SK-N-SH (cell line): ENCODE measurements around the gene MACROD1.

Experiments used
- EZH2phosphoT487 ChIP-seq: fragments of 200-600 bp; sonication (generic); IDR thresholded peaks from 2 replicates; pipeline ENCODE4 v1.6.1; 2017; ENCODE audit warnings: low read depth, mixed run types, mild to moderate bottlenecking, antibody characterized with exemption, moderate library complexity, borderline replicate concordance
- FOXM1 ChIP-seq: IDR thresholded peaks from 2 replicates; pipeline ENCODE4 v1.4.0; 2012; ENCODE audit warnings: low read depth, mild to moderate bottlenecking
- ZBTB33 ChIP-seq: IDR thresholded peaks from 2 replicates; pipeline ENCODE4 v1.4.0; 2012; ENCODE audit warnings: low read depth, borderline replicate concordance

GRCh38 chr11:64092761-64093136 is 73.2 kb downstream of the MACROD1 start:
- TF ChIP-seq ZBTB33 (no peak), FOXM1 (no peak), EZH2phosphoT487 (no peak)
